Sigmoid colon (tissue), 7 donors: ENCODE results near the gene ADARB2. TPM values are rescaled to one million over a fixed set of nuclear protein-coding genes. Genes with fewer than 3 reads are reported as not detected.

Source experiments
- DNase-seq: peaks from one replicate; pipeline ENCODE4 v3.0.0-alpha.2; 2019
- H3K27ac ChIP-seq, 4 donors: fragments of 200-600 bp; sonication (generic); one replicate each; pipeline ENCODE4 v1.5.1; 2016 to 2019; ENCODE audit warnings: mild to moderate bottlenecking in 1 of 4
- H3K27me3 ChIP-seq, 3 donors: fragments of 200-600 bp; sonication (generic); one replicate each; pipeline ENCODE4 v1.5.1; 2019; ENCODE audit warnings: mild to moderate bottlenecking in 1 of 3
- H3K36me3 ChIP-seq, 4 donors: fragments of 200-600 bp; sonication (generic); one replicate each; pipeline ENCODE4 v1.5.1; 2016 to 2019
- H3K4me1 ChIP-seq, 4 donors: fragments of 200-600 bp; sonication (generic); one replicate each; pipeline ENCODE4 v1.5.1; 2017 to 2019
- H3K4me3 ChIP-seq, 4 donors: fragments of 200-600 bp; sonication (generic); one replicate each; pipeline ENCODE4 v1.5.1; 2017 to 2019; ENCODE audit warnings: mild to moderate bottlenecking in 2 of 4, moderate library complexity in 1 of 4
- H3K9me3 ChIP-seq, 4 donors: fragments of 200-600 bp in 3 of 4; sonication (generic) in 3 of 4; one replicate each; pipeline versions ENCODE4 v1.5.1 to v1.6.1; 2013 to 2019
- CTCF ChIP-seq, 4 experiments: fragments of 450-650 bp in 3 of 4; fragments of 200-600 bp in 1 of 4; IDR thresholded peaks; one replicate each; pipeline ENCODE4 v1.5.1; 2016 to 2019; ENCODE audit warnings: antibody characterized with exemption in 4 of 4, mild to moderate bottlenecking in 3 of 4, moderate library complexity in 2 of 4
- EP300 ChIP-seq, 4 donors: sonication (generic); formaldehyde crosslinking; IDR thresholded peaks; one replicate each; pipeline ENCODE4 v1.6.1; 2017; ENCODE audit warnings: antibody characterized with exemption in 4 of 4
- POLR2A ChIP-seq, 2 donors: fragments of 450-650 bp; IDR thresholded peaks; one replicate each; pipeline ENCODE4 v1.6.1; 2016; ENCODE audit warnings: antibody characterized with exemption in 2 of 2, mild to moderate bottlenecking in 2 of 2, moderate library complexity in 2 of 2
- POLR2AphosphoS5 ChIP-seq, 4 donors: sonication (generic); formaldehyde crosslinking; IDR thresholded peaks; one replicate each; pipeline ENCODE4 v1.6.1; 2017; ENCODE audit warnings: antibody characterized with exemption in 4 of 4
- WGBS, 2 donors: extraction: QIAGEN DNeasy Blood & Tissue Kit; methylation state at CpG; one replicate each; pipeline ENCODE4 v1.1.7; 2013; 5-methylcytosine and 5-hydroxymethylcytosine counted together
- intact Hi-C: fragments of 100-400 bp; cut with DNase I; formaldehyde crosslinking; loops from one replicate; pipeline ENCODE4 v1.15.1; 2023
- polyA plus RNA-seq, 3 donors: library from polyadenylated mRNA; stranded (reverse); fragments of 200-250 nt; gene quantifications; one replicate each; pipeline ENCODE4 v1.2.3, GENCODE V29; 2013
- total RNA-seq, 4 donors: library from RNA; depleted of rRNA; stranded (reverse); fragments of >200 nt; gene quantifications; one replicate each; pipeline ENCODE4 v1.1.0, GENCODE V29; 2016
- donor health status: healthy with polysubstance abuse.
- donor health status: Bipolar disorder and iron deficiency.
- donor health status: healthy.

The ADARB2 gene
- total and polyA plus RNA-seq, 7 donors = 0.60 to 5.9 (median 3.5) TPM; not detected in 1

DNA sequence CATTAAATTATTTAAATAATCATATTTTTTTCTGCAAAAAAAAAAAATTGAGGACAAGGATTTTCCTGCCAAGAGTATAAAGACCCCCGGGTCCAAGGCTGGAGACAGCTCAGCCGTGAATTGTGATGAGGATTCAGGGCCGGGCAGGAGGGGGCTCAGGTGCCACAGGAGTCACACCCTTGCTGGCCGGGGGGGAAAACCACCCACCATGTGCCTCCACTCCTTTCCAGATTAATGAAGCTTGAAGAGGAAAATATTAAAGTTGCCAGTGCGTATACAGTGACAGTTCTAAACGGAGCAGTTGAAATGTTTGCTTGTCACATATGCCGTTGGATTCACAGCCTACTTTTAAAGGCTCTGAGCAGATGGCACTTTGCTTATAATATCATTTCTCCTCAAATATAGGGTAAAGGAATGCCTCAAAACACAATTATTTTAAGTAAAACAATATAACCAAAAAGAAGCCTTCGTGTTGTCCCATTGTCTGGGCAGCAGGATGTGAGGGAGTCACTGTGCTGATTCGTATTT, 49.6 kb downstream of the ADARB2 start:
- intact Hi-C loops = no loop called here
- H3K4me1 ChIP-seq = no peaks in the 10 kb centered on the region
- no peaks in the 10 kb centered on the region for H3K9me3 ChIP-seq
- TF ChIP-seq EP300 (IDR thresholded peaks at IDR 0.05) = no peak
- TF ChIP-seq CTCF (IDR thresholded peaks at IDR 0.05) = no peak
- TF ChIP-seq POLR2A (IDR thresholded peaks at IDR 0.05) = no peak
- no peak for TF ChIP-seq POLR2AphosphoS5 (IDR thresholded peaks at IDR 0.05)
- H3K36me3 ChIP-seq = no peaks in the 10 kb centered on the region
- no peaks in the 10 kb centered on the region for H3K27me3 ChIP-seq
- WGBS, 2 donors = 64 to 80% methylated on average over 9 of the region's 9 CpGs
- H3K4me3 ChIP-seq = no peak overlapping the region
- no peak overlapping the region for H3K27ac ChIP-seq
- no peak for DNase-seq

DNA sequence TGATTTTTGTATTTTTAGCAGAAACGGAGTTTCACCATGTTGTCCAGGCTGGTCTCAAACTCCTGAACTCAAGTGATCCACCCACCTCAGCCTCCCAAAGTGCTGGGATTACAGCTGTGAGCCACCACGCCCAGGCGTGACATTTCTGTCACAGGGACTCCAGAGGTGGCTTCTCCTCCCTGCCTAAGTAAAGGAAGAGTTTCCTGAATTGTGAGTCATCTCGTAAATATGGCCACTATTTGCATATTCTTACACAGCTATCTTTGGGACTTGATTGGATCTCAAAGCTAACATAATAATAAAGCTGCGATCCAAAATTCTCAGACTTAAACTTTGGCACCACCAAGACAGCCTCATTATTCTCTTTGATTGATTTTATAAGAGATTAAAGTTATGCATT, 50.1 kb downstream of the ADARB2 start:
- intact Hi-C loops = no loop called here
- WGBS, 2 donors = 45 to 78% methylated on average over 5 of the region's 5 CpGs
- Histone ChIP-seq H3K4me3 (no peak overlapping the region), H3K27me3 (no peaks in the 10 kb centered on the region), H3K9me3 (no peaks in the 10 kb centered on the region), H3K27ac (no peak overlapping the region), H3K4me1 (no peaks in the 10 kb centered on the region), H3K36me3 (no peaks in the 10 kb centered on the region)
- TF ChIP-seq CTCF (IDR thresholded peaks at IDR 0.05) (no peak), EP300 (IDR thresholded peaks at IDR 0.05) (no peak), POLR2A (IDR thresholded peaks at IDR 0.05) (no peak), POLR2AphosphoS5 (IDR thresholded peaks at IDR 0.05) (no peak)
- no peak for DNase-seq

DNA sequence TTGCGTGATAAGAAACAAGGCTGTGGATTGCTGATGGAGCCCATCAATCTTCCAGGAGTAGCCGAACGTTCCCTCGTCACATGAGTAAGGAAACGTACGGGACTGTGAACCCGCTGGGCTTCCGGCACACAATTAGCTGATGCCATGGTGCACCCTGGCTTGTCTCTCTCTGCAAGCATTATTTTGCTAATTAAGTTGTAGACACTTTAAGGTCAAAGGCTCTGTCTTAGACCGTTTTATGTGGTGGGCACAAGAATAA, 50.9 kb downstream of the ADARB2 start:
- Histone ChIP-seq H3K27me3 (no peaks in the 10 kb centered on the region), H3K4me1 (no peaks in the 10 kb centered on the region), H3K27ac (no peak overlapping the region), H3K36me3 (no peaks in the 10 kb centered on the region), H3K9me3 (no peaks in the 10 kb centered on the region), H3K4me3 (no peak overlapping the region)
- WGBS, 2 donors = 72 to 81% methylated on average over 9 of the region's 9 CpGs
- DNase-seq = peak; percentile 40
- intact Hi-C loops = no loop called here
- no peak for TF ChIP-seq CTCF (IDR thresholded peaks at IDR 0.05)
- no peak for TF ChIP-seq POLR2A (IDR thresholded peaks at IDR 0.05)
- TF ChIP-seq POLR2AphosphoS5 (IDR thresholded peaks at IDR 0.05) = no peak
- TF ChIP-seq EP300 (IDR thresholded peaks at IDR 0.05) = no peak

GRCh38 chr10:1685699-1686490, 51.4 kb downstream of the ADARB2 start:
- DNase-seq = peak; percentile 46
- H3K27ac ChIP-seq = no peak overlapping the region
- H3K4me3 ChIP-seq = no peak overlapping the region
- H3K36me3 ChIP-seq = no peaks in the 10 kb centered on the region
- H3K9me3 ChIP-seq = no peaks in the 10 kb centered on the region
- H3K27me3 ChIP-seq = no peaks in the 10 kb centered on the region
- 46 to 62% methylated on average over 15 of the region's 15 CpGs for WGBS, 2 donors
- intact Hi-C loops = no loop called here
- H3K4me1 ChIP-seq = no peaks in the 10 kb centered on the region
- TF ChIP-seq CTCF (IDR thresholded peaks at IDR 0.05) = no peak

GRCh38 chr10:1684991-1685390, 52.3 kb downstream of the ADARB2 start:
- Histone ChIP-seq H3K4me3 (no peak overlapping the region), H3K9me3 (no peaks in the 10 kb centered on the region), H3K36me3 (no peaks in the 10 kb centered on the region), H3K27ac (no peak overlapping the region), H3K27me3 (no peaks in the 10 kb centered on the region), H3K4me1 (no peaks in the 10 kb centered on the region)
- TF ChIP-seq POLR2A (IDR thresholded peaks at IDR 0.05) (no peak), CTCF (IDR thresholded peaks at IDR 0.05) (no peak), POLR2AphosphoS5 (IDR thresholded peaks at IDR 0.05) (no peak), EP300 (IDR thresholded peaks at IDR 0.05) (no peak)
- peak; percentile 19 for DNase-seq
- intact Hi-C loops = no loop called here
- WGBS, 2 donors = 92% methylated on average over 9 of the region's 9 CpGs
